GM23338 (cell line): ENCODE data around the gene CCNY.

ENCODE experiments used
- CREB1 ChIP-seq: fragments of 250-450 bp; sonication (Bioruptor Pico); IDR thresholded peaks from 2 replicates; pipeline ENCODE4 v1.5.0; 2020; ENCODE audit warnings: low read depth, mild to moderate bottlenecking, moderate library complexity
- EZH2phosphoT487 ChIP-seq: fragments of 200-600 bp; sonication (generic); IDR thresholded peaks from one replicate; pipeline ENCODE4 v1.8.1; 2018; ENCODE audit warnings: antibody characterized with exemption; ENCODE audit not compliant: unreplicated experiment
- POLR2AphosphoS5 ChIP-seq: IDR thresholded peaks from 2 replicates; pipeline ENCODE4 v1.6.1; 2016; ENCODE audit warnings: antibody characterized with exemption, low read depth
- TF ChIP-seq, protein P1 (sequence below), 2 experiments: fragments of 200-600 bp in 1 of 2; sonication (generic) in 1 of 2; conservative IDR thresholded peaks; 2 replicates each; pipeline versions ENCODE4 v1.5.1 to v1.6.1; 2016 to 2017; ENCODE audit warnings: antibody characterized with exemption in 2 of 2, low read depth in 2 of 2, mild to moderate bottlenecking in 2 of 2, moderate library complexity in 1 of 2
- TF ChIP-seq, protein P2 (sequence below): IDR thresholded peaks from one replicate; pipeline ENCODE4 v1.6.1; 2018; ENCODE audit warnings: antibody characterized with exemption; ENCODE audit not compliant: unreplicated experiment

DNA sequence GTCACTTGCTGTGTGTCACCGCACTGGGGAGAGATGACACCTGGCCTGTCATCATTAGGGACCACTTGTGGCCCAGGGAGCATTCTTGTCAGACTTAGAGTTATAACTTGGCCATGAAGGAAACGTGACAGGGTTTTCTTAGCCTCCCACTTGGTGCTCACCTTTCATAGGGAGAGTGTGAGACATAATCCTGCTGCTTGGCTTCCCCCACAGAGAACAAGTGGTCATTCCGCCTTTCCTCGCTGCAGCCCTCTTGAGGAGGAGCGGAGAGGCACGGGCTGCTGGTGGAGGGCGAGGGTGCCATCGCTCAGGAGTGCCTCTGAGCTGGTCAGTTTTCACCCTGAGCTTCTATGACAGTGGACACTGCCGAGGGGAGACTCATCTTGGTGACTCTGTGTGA is 143.8 kb downstream of the CCNY start:
- TF ChIP-seq, protein P1, sequence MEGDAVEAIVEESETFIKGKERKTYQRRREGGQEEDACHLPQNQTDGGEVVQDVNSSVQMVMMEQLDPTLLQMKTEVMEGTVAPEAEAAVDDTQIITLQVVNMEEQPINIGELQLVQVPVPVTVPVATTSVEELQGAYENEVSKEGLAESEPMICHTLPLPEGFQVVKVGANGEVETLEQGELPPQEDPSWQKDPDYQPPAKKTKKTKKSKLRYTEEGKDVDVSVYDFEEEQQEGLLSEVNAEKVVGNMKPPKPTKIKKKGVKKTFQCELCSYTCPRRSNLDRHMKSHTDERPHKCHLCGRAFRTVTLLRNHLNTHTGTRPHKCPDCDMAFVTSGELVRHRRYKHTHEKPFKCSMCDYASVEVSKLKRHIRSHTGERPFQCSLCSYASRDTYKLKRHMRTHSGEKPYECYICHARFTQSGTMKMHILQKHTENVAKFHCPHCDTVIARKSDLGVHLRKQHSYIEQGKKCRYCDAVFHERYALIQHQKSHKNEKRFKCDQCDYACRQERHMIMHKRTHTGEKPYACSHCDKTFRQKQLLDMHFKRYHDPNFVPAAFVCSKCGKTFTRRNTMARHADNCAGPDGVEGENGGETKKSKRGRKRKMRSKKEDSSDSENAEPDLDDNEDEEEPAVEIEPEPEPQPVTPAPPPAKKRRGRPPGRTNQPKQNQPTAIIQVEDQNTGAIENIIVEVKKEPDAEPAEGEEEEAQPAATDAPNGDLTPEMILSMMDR (conservative IDR thresholded peaks at IDR 0.05; ENCODE audit: low read depth in 2 of 2) = peak; percentile 29 to 63
- no peak for TF ChIP-seq POLR2AphosphoS5
- no peak for TF ChIP-seq EZH2phosphoT487
- TF ChIP-seq, protein P2, sequence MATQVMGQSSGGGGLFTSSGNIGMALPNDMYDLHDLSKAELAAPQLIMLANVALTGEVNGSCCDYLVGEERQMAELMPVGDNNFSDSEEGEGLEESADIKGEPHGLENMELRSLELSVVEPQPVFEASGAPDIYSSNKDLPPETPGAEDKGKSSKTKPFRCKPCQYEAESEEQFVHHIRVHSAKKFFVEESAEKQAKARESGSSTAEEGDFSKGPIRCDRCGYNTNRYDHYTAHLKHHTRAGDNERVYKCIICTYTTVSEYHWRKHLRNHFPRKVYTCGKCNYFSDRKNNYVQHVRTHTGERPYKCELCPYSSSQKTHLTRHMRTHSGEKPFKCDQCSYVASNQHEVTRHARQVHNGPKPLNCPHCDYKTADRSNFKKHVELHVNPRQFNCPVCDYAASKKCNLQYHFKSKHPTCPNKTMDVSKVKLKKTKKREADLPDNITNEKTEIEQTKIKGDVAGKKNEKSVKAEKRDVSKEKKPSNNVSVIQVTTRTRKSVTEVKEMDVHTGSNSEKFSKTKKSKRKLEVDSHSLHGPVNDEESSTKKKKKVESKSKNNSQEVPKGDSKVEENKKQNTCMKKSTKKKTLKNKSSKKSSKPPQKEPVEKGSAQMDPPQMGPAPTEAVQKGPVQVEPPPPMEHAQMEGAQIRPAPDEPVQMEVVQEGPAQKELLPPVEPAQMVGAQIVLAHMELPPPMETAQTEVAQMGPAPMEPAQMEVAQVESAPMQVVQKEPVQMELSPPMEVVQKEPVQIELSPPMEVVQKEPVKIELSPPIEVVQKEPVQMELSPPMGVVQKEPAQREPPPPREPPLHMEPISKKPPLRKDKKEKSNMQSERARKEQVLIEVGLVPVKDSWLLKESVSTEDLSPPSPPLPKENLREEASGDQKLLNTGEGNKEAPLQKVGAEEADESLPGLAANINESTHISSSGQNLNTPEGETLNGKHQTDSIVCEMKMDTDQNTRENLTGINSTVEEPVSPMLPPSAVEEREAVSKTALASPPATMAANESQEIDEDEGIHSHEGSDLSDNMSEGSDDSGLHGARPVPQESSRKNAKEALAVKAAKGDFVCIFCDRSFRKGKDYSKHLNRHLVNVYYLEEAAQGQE = no peak
- TF ChIP-seq CREB1 = no peak
